Stimulated activated CD8-positive, alpha-beta memory T cell treated with anti-CD3 and anti-CD28 coated beads, Interleukin-4, amount 100 ng/mL, for 48 hours (primary cell): ENCODE results near the gene OPCML.

Experiments
- DNase-seq: peaks from one replicate; pipeline ENCODE4 v3.0.0-alpha.2; 2020

The OPCML gene

DNA sequence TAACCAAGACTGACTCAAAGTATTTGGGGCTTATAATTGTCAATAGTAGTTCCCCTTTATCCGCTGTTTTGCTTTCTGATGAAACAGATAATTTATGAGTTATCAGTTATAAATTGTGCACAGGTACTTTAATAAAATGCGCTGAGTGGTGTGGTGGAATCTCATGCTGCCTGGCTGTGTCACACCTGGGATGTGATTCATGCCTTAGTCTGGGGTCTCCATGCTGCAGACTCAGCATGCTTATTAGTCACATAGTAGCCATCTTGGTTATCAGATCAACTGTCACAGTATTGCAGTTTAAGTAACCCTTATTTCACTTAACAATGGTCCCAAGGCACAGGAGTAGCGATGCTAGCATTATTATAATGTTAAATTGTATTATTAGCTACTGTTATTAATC lies 1166.7 kb downstream of the OPCML start:
- no peak for DNase-seq
